Tibial nerve (tissue), 4 donors: Measurements from ENCODE around the gene YIPF2. TPM values are rescaled to one million over a fixed set of nuclear protein-coding genes. Genes with fewer than 3 reads are reported as not detected.
A peak's percentile ranks its signal among the peaks of the same experiment; 100 is the strongest.

ENCODE experiments used
- DNase-seq, 2 donors: peaks; one replicate each; pipeline ENCODE4 v3.0.0-alpha.2; 2019; ENCODE audit warnings: low spot score in 2 of 2
- H3K27ac ChIP-seq, 4 donors: fragments of 200-600 bp; sonication (generic) in 3 of 4; one replicate each; pipeline ENCODE4 v1.5.1; 2017 to 2019; ENCODE audit warnings: mild to moderate bottlenecking in 1 of 4
- H3K27me3 ChIP-seq, 2 donors: fragments of 200-600 bp; sonication (generic) in 1 of 2; one replicate each; pipeline versions ENCODE4 v1.5.1 to v1.6.0; 2017 to 2019
- H3K36me3 ChIP-seq, 3 donors: fragments of 200-600 bp; sonication (generic); one replicate each; pipeline ENCODE4 v1.5.1; 2018 to 2019
- H3K4me1 ChIP-seq, 4 donors: fragments of 200-600 bp; sonication (generic) in 3 of 4; one replicate each; pipeline ENCODE4 v1.5.1; 2017 to 2019
- H3K4me3 ChIP-seq, 4 donors: fragments of 200-600 bp; sonication (generic) in 3 of 4; one replicate each; pipeline ENCODE4 v1.5.1; 2017 to 2019; ENCODE audit warnings: mild to moderate bottlenecking in 1 of 4, moderate library complexity in 1 of 4
- H3K9me3 ChIP-seq, 4 donors: fragments of 200-600 bp; sonication (generic) in 3 of 4; one replicate each; pipeline ENCODE4 v1.5.1; 2017 to 2019
- CTCF ChIP-seq, 5 experiments: fragments of 200-600 bp in 3 of 5; fragments of 450-650 bp in 2 of 5; sonication (generic) in 3 of 5; IDR thresholded peaks; one replicate each; pipeline ENCODE4 v1.5.1; 2016 to 2019; ENCODE audit warnings: antibody characterized with exemption in 5 of 5, mild to moderate bottlenecking in 3 of 5, moderate library complexity in 2 of 5
- EP300 ChIP-seq, 2 donors: sonication (generic); formaldehyde crosslinking; IDR thresholded peaks; one replicate each; pipeline ENCODE4 v1.6.1; 2017; ENCODE audit warnings: antibody characterized with exemption in 2 of 2, mild to moderate bottlenecking in 1 of 2
- POLR2A ChIP-seq, 2 donors: fragments of 450-650 bp; IDR thresholded peaks; one replicate each; pipeline ENCODE4 v1.6.1; 2017; ENCODE audit warnings: antibody characterized with exemption in 2 of 2, mild to moderate bottlenecking in 2 of 2, moderate library complexity in 2 of 2
- WGBS, 2 donors: methylation state at CpG; one replicate each; pipeline ENCODE4 v1.1.5; 2018; 5-methylcytosine and 5-hydroxymethylcytosine counted together
- total RNA-seq, 4 donors: library from RNA; depleted of rRNA; stranded (reverse); fragments of >200 nt; gene quantifications; one replicate each; pipeline ENCODE4 v1.1.0, GENCODE V29; 2016

The YIPF2 gene
- total RNA-seq, 4 donors from 2014 or later: 50.0 to 69.3 (median 56.4) TPM

- H3K4me3 ChIP-seq: no peak overlapping the region
- peak; percentile 25 to 57 for DNase-seq
- H3K4me1 ChIP-seq: peaks cover 0 to 6% (median 0%) of the 10 kb centered on the region in 4 donors
- WGBS, 2 donors: 65 to 69% methylated on average over 18 to 19 of the region's 19 CpGs
- H3K9me3 ChIP-seq: no peaks in the 10 kb centered on the region
- H3K36me3 ChIP-seq: peaks cover 2 to 94% (median 20%) of the 10 kb centered on the region in 3 donors
- no peaks in the 10 kb centered on the region for H3K27me3 ChIP-seq
- TF ChIP-seq POLR2A (IDR thresholded peaks at IDR 0.05): no peak
- TF ChIP-seq EP300 (IDR thresholded peaks at IDR 0.05): peak in 1 of 2 donors; percentile 35
- no peak for TF ChIP-seq CTCF (IDR thresholded peaks at IDR 0.05)
- no peak overlapping the region for H3K27ac ChIP-seq
Measured at GRCh38 chr19:10915130-10916091, 13.0 kb downstream of the YIPF2 start.

GRCh38 chr19:10913716-10914340, 14.6 kb downstream of the YIPF2 start:
- peaks cover 0 to 6% (median 0%) of the 10 kb centered on the region in 4 donors for H3K4me1 ChIP-seq
- no peak overlapping the region for H3K27ac ChIP-seq
- H3K9me3 ChIP-seq: no peaks in the 10 kb centered on the region
- 92 to 97% methylated on average over 12 to 20 of the region's 24 CpGs for WGBS, 2 donors
- peaks cover 0 to 94% (median 26%) of the 10 kb centered on the region in 3 donors for H3K36me3 ChIP-seq
- H3K27me3 ChIP-seq: no peaks in the 10 kb centered on the region
- no peak for DNase-seq
- H3K4me3 ChIP-seq: no peak overlapping the region
- no peak for TF ChIP-seq POLR2A (IDR thresholded peaks at IDR 0.05)
- TF ChIP-seq EP300 (IDR thresholded peaks at IDR 0.05): no peak
- TF ChIP-seq CTCF (IDR thresholded peaks at IDR 0.05): no peak

DNA sequence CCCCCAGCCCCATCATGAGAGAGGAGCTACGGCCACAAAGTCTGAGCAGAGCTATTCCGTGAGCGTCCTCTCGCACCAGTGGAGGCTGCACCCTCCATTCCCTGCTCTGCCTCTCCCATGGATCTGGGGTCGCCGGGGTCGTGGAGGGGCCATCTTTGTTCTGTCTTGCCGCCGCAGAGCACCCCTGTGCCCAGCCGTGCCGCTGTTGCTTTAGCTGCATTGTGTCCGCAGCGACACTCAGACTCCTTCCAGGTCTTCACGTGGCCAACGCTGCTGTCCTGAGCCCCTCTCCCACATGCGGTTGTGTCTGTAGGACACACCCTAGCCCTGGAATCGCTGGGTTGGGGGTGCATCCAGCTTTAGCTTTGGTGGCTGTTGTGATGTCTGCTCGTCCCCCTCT, 15.8 kb downstream of the YIPF2 start:
- H3K36me3 ChIP-seq: peaks cover 0 to 94% (median 37%) of the 10 kb centered on the region in 3 donors
- no peak overlapping the region for H3K27ac ChIP-seq
- TF ChIP-seq EP300 (IDR thresholded peaks at IDR 0.05) (no peak), POLR2A (IDR thresholded peaks at IDR 0.05) (no peak), CTCF (IDR thresholded peaks at IDR 0.05) (no peak)
- H3K4me1 ChIP-seq: peaks cover 0 to 6% (median 0%) of the 10 kb centered on the region in 4 donors
- H3K27me3 ChIP-seq: no peaks in the 10 kb centered on the region
- no peak overlapping the region for H3K4me3 ChIP-seq
- no peaks in the 10 kb centered on the region for H3K9me3 ChIP-seq
- DNase-seq: no peak
- WGBS, 2 donors: 91 to 93% methylated on average over 12 to 16 of the region's 18 CpGs

DNA sequence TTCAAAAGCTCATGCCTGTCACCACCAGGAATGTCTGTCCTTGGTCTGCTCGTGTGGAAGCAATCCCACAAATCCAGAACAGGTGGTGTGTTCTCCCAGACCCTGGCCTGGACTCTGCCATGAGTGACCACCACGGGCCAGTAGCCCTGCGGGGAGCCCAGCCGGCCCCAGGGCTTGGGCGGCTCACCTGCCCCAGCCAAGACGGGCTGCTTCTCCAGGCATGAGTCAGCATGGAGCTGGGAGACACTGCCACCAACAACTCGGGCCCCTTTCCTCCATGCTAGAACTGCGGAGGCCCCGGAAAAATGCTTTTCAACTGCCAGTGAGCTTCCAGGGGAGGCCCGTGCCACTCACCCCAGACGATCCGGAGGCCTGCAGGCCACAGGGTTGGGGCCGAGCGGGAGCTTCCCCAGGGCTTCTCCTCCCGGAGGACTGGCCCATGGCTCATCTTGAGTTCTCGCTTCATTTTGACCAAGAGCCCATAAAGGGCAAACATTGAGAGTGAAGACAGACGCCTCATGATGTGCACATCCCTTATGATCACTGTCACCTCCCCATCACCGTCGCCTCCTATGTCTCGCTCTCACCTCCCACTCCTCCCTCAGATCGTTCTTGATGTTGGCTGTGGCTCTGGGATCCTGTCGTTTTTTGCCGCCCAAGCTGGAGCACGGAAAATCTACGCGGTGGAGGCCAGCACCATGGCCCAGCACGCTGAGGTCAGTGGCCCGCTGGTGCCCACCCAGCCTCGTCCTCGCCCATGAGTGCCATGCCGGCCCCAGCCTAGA, 16.7 kb downstream of the YIPF2 start:
- H3K27ac ChIP-seq: no peak overlapping the region
- peaks cover 0 to 6% (median 0%) of the 10 kb centered on the region in 4 donors for H3K4me1 ChIP-seq
- WGBS, 2 donors: 86 to 90% methylated on average over 26 to 30 of the region's 31 CpGs
- DNase-seq: no peak
- TF ChIP-seq EP300 (IDR thresholded peaks at IDR 0.05) (no peak), POLR2A (IDR thresholded peaks at IDR 0.05) (no peak)
- no peak overlapping the region for H3K4me3 ChIP-seq
- H3K36me3 ChIP-seq: peaks cover 0 to 97% (median 37%) of the 10 kb centered on the region in 3 donors
- no peaks in the 10 kb centered on the region for H3K9me3 ChIP-seq
- H3K27me3 ChIP-seq: no peaks in the 10 kb centered on the region

GRCh38 chr19:10908380-10908960, 20.0 kb downstream of the YIPF2 start:
- Histone ChIP-seq H3K9me3 (no peaks in the 10 kb centered on the region), H3K4me3 (no peak overlapping the region), H3K4me1 (no peaks in the 10 kb centered on the region), H3K27me3 (no peaks in the 10 kb centered on the region), H3K27ac (no peak overlapping the region), H3K36me3 (peaks cover 0 to 72% (median 29%) of the 10 kb centered on the region in 3 donors)
- WGBS, 2 donors: 93 to 97% methylated on average over 10 to 17 of the region's 17 CpGs
- TF ChIP-seq EP300 (IDR thresholded peaks at IDR 0.05): no peak
- TF ChIP-seq CTCF (IDR thresholded peaks at IDR 0.05): no peak
- TF ChIP-seq POLR2A (IDR thresholded peaks at IDR 0.05): no peak
- no peak for DNase-seq
